ENCODE measurements around the gene LRRIQ1.

Gene LRRIQ1

GRCh38 chr12:85155791-85156190 lies 119.6 kb downstream of the LRRIQ1 start:
- Histone ChIP-seq H3K9me2 (replicated peaks; ENCODE audit: control insufficient read depth, low read length) (no peaks in the 10 kb centered on the region), H3K79me2 (ENCODE audit: control insufficient read depth, low read length) (no peaks in the 10 kb centered on the region), H3K4me3 (ENCODE audit: low read length) (no peak overlapping the region), H3K4me2 (ENCODE audit: low read length) (no peak overlapping the region), H3K27me3 (ENCODE audit: control insufficient read depth, low read length) (no peaks in the 10 kb centered on the region), H4K20me1 (ENCODE audit: control insufficient read depth, insufficient read depth, low read depth, low read length) (no peaks in the 10 kb centered on the region), H3K27ac (ENCODE audit: low read depth, low read length) (no peak overlapping the region), H3K9me3 (ENCODE audit: control insufficient read depth, insufficient read depth, low read length) (no peaks in the 10 kb centered on the region), H3K36me3 (ENCODE audit: control insufficient read depth, low read length) (no peaks in the 10 kb centered on the region), H3F3A (ENCODE audit: control insufficient read depth, insufficient read depth) (no peaks in the 10 kb centered on the region), H3K4me1 (ENCODE audit: control insufficient read depth, low read length) (no peaks in the 10 kb centered on the region)
- TF ChIP-seq EZH2phosphoT487 (IDR thresholded peaks at IDR 0.05; ENCODE audit: borderline replicate concordance, low read length) (no peak), CTCF (IDR thresholded peaks at IDR 0.05; ENCODE audit: low read depth, low read length, poor library complexity, severe bottlenecking) (peak; percentile 24)

GRCh38 chr12:85156569-85156968 lies 120.4 kb downstream of the LRRIQ1 start:
- no peaks in the 10 kb centered on the region for H3K36me3 ChIP-seq (ENCODE audit: control insufficient read depth, low read length)
- no peaks in the 10 kb centered on the region for H4K20me1 ChIP-seq (ENCODE audit: control insufficient read depth, insufficient read depth, low read depth, low read length)
- no peaks in the 10 kb centered on the region for H3K79me2 ChIP-seq (ENCODE audit: control insufficient read depth, low read length)
- no peaks in the 10 kb centered on the region for H3K4me1 ChIP-seq (ENCODE audit: control insufficient read depth, low read length)
- H3F3A ChIP-seq (ENCODE audit: control insufficient read depth, insufficient read depth), result no peaks in the 10 kb centered on the region
- H3K9me3 ChIP-seq (ENCODE audit: control insufficient read depth, insufficient read depth, low read length), result no peaks in the 10 kb centered on the region
- H3K9me2 ChIP-seq (replicated peaks; ENCODE audit: control insufficient read depth, low read length), result no peaks in the 10 kb centered on the region
- no peak overlapping the region for H3K4me2 ChIP-seq (ENCODE audit: low read length)
- no peak overlapping the region for H3K4me3 ChIP-seq (ENCODE audit: low read length)
- TF ChIP-seq EZH2phosphoT487 (IDR thresholded peaks at IDR 0.05; ENCODE audit: borderline replicate concordance, low read length) (no peak), CTCF (IDR thresholded peaks at IDR 0.05; ENCODE audit: low read depth, low read length, poor library complexity, severe bottlenecking) (no peak)
- no peak overlapping the region for H3K27ac ChIP-seq (ENCODE audit: low read depth, low read length)
- H3K27me3 ChIP-seq (ENCODE audit: control insufficient read depth, low read length), result no peaks in the 10 kb centered on the region

- H3K9me2 ChIP-seq (replicated peaks; ENCODE audit: control insufficient read depth, low read length), result no peaks in the 10 kb centered on the region
- H3K36me3 ChIP-seq (ENCODE audit: control insufficient read depth, low read length), result no peaks in the 10 kb centered on the region
- no peaks in the 10 kb centered on the region for H4K20me1 ChIP-seq (ENCODE audit: control insufficient read depth, insufficient read depth, low read depth, low read length)
- H3F3A ChIP-seq (ENCODE audit: control insufficient read depth, insufficient read depth), result no peaks in the 10 kb centered on the region
- no peak overlapping the region for H3K27ac ChIP-seq (ENCODE audit: low read depth, low read length)
- TF ChIP-seq CTCF (IDR thresholded peaks at IDR 0.05; ENCODE audit: low read depth, low read length, poor library complexity, severe bottlenecking) (no peak), EZH2phosphoT487 (IDR thresholded peaks at IDR 0.05; ENCODE audit: borderline replicate concordance, low read length) (no peak)
- H3K79me2 ChIP-seq (ENCODE audit: control insufficient read depth, low read length), result no peaks in the 10 kb centered on the region
- no peak overlapping the region for H3K4me3 ChIP-seq (ENCODE audit: low read length)
- no peaks in the 10 kb centered on the region for H3K9me3 ChIP-seq (ENCODE audit: control insufficient read depth, insufficient read depth, low read length)
- H3K4me2 ChIP-seq (ENCODE audit: low read length), result no peak overlapping the region
- no peaks in the 10 kb centered on the region for H3K27me3 ChIP-seq (ENCODE audit: control insufficient read depth, low read length)
- no peaks in the 10 kb centered on the region for H3K4me1 ChIP-seq (ENCODE audit: control insufficient read depth, low read length)
These were observed 121.0 kb downstream of the LRRIQ1 start for GRCh38 chr12:85157035-85157603.
